Gastrocnemius medialis (tissue), 4 donors: ENCODE results near the gene CMTM5.

Experiments
- CTCF ChIP-seq, 5 experiments: fragments of 450-650 bp in 3 of 5; fragments of 200-600 bp in 2 of 5; sonication (generic) in 2 of 5; IDR thresholded peaks in 4 of 5; conservative IDR thresholded peaks in 1 of 5; 1 replicate in 4 of 5; 2 replicates in 1 of 5; pipeline ENCODE4 v1.5.1; 2016 to 2019; ENCODE audit warnings: antibody characterized with exemption in 5 of 5, mild to moderate bottlenecking in 3 of 5, moderate library complexity in 3 of 5
- POLR2A ChIP-seq, 2 donors: fragments of 450-650 bp; IDR thresholded peaks; one replicate each; pipeline ENCODE4 v1.6.1; 2017; ENCODE audit warnings: antibody characterized with exemption in 2 of 2, mild to moderate bottlenecking in 2 of 2, moderate library complexity in 2 of 2

DNA sequence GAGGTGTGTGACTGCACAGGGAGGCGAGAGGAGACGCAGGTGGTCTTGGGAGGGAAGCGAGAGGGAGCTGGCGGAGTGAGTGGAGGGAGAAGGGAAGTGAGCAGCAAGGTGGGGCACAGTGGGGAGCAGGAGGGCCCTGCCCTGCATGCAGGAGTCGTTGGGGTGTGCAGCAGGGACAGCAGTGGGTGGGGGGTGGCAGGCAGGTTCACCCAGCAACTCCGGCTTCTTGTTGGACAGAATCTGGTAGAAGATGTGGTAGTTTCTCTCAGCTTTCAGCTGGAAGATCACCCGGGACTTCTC, 26.2 kb downstream of the CMTM5 start:
- no peak for TF ChIP-seq CTCF (IDR thresholded peaks at IDR 0.05 in 4 of 5, conservative IDR thresholded peaks at IDR 0.05 in 1 of 5)
- TF ChIP-seq POLR2A (IDR thresholded peaks at IDR 0.05) = no peak
